HepG2 (cell line): Measurements from ENCODE around the gene PTK7. TPM values are rescaled to one million over a fixed set of nuclear protein-coding genes. Genes with fewer than 3 reads are reported as not detected.
A peak's percentile ranks its signal among the peaks of the same experiment; 100 is the strongest.

Experiments
- ATAC-seq: fragments of 200-7000 bp; cut with Tn5 transposase; 3 replicates; pipeline ENCODE4 v1.9.1; 2020; ENCODE audit warnings: mild to moderate bottlenecking, moderate library complexity
- BruUV-seq: library from RNA; stranded (reverse); fragments of 400-500 nt; replicated peaks from 2 replicates; lab custom pipeline; 2021; lab: Mats Ljungman, UMichigan
- CTCF ChIA-PET: fragments of 300-600 bp; formaldehyde crosslinking; extraction: SDS; loops from one replicate; lab custom pipeline; 2021; ENCODE audit warnings: low total read pairs, inconsistent platforms, low intra/inter-chr PET ratio; lab: Yijun Ruan, JAX
- POLR2A ChIA-PET: fragments of 350-600 bp; sonication (Branson Sonifier 250); formaldehyde crosslinking; loops from one replicate; lab custom pipeline; 2020; ENCODE audit warnings: antibody characterized with exemption, inconsistent platforms; lab: Yijun Ruan, JAX
- DNase-seq: peaks from one replicate; pipeline ENCODE4 v3.0.0-alpha.2; 2015; ENCODE audit warnings: low spot score
- FAIRE-seq: peaks from 3 replicates; lab custom pipeline; 2011; peaks lifted over from hg19 to GRCh38; lab: Jason Lieb, UNC
- H2AFZ ChIP-seq: one replicate; pipeline ENCODE4 v1.6.1; 2011; ENCODE audit warnings: low read length, inconsistent platforms
- H3K27ac ChIP-seq: fragments of 300-600 bp; 3 replicates; pipeline ENCODE4 v1.8.0; 2011; ENCODE audit warnings: mixed run types, mild to moderate bottlenecking, mixed read lengths, low read length, inconsistent platforms; ENCODE audit not compliant: insufficient read depth; ENCODE audit errors: extremely low read length
- H3K27me3 ChIP-seq, 2 experiments: fragments of 200-600 bp in 1 of 2; 2 replicates in 1 of 2; 3 replicates in 1 of 2; pipeline versions ENCODE4 v1.6.0 to v1.8.0; 2011; ENCODE audit warnings: low read length in 2 of 2, mild to moderate bottlenecking in 2 of 2, moderate library complexity in 2 of 2, inconsistent platforms in 1 of 2; ENCODE audit not compliant: insufficient read depth in 2 of 2, control insufficient read depth in 1 of 2
- H3K36me3 ChIP-seq, 2 experiments: fragments of 200-600 bp in 1 of 2; replicated peaks in 1 of 2; 2 replicates in 1 of 2; 3 replicates in 1 of 2; pipeline versions ENCODE4 v1.5.1 to v1.8.0; 2011; ENCODE audit warnings: low read length in 2 of 2, inconsistent platforms in 1 of 2; ENCODE audit not compliant: insufficient read depth in 2 of 2, control insufficient read depth in 1 of 2
- H3K4me1 ChIP-seq: 2 replicates; pipeline ENCODE4 v1.5.1; 2012; ENCODE audit warnings: low read length, inconsistent platforms; ENCODE audit not compliant: insufficient read depth
- H3K4me2 ChIP-seq: 2 replicates; pipeline ENCODE4 v1.6.0; 2011; ENCODE audit warnings: low read depth, low read length, inconsistent platforms
- H3K4me3 ChIP-seq, 3 experiments: fragments of 200-600 bp in 1 of 3; sonication (generic), shearing (Covaris generic) in 1 of 3; replicated peaks in 1 of 3; 2 replicates each; pipeline ENCODE4 v1.5.1; 2011 to 2016; ENCODE audit warnings: low read length in 3 of 3, inconsistent platforms in 2 of 3, low read depth in 2 of 3, mild to moderate bottlenecking in 2 of 3, control low read depth in 1 of 3, mixed read lengths in 1 of 3; ENCODE audit not compliant: insufficient read depth in 1 of 3
- H3K79me2 ChIP-seq: one replicate; pipeline ENCODE4 v1.6.1; 2011; ENCODE audit warnings: low read length, inconsistent platforms; ENCODE audit not compliant: insufficient read depth
- H3K9ac ChIP-seq: 2 replicates; pipeline ENCODE4 v1.6.0; 2011; ENCODE audit warnings: mild to moderate bottlenecking, low read depth, low read length, inconsistent platforms; ENCODE audit not compliant: insufficient read depth
- H3K9me3 ChIP-seq: 2 replicates; pipeline ENCODE4 v1.5.1; 2012; ENCODE audit warnings: mild to moderate bottlenecking, low read length
- H4K20me1 ChIP-seq: 2 replicates; pipeline ENCODE4 v1.6.0; 2011; ENCODE audit warnings: inconsistent platforms, mild to moderate bottlenecking, low read length, moderate library complexity; ENCODE audit not compliant: insufficient read depth
- ETV5 ChIP-seq: IDR thresholded peaks from 2 replicates; pipeline ENCODE4 v1.6.1; 2018; ENCODE audit warnings: missing biosample characterization, missing genetic modification reagents, inconsistent platforms, borderline replicate concordance
- KAT7 ChIP-seq: IDR thresholded peaks from 2 replicates; pipeline ENCODE4 v1.6.1; 2018; ENCODE audit warnings: borderline replicate concordance, missing compliant biosample characterization
- KLF16 ChIP-seq, 2 experiments: sonication (generic) in 1 of 2; formaldehyde crosslinking in 1 of 2; IDR thresholded peaks; 2 replicates each; pipeline versions ENCODE4 v1.6.1 to v1.8.0; 2016 to 2023; ENCODE audit warnings: missing genetic modification reagents in 2 of 2, missing compliant biosample characterization in 1 of 2
- MIER3 ChIP-seq: IDR thresholded peaks from 2 replicates; pipeline ENCODE4 v1.6.1; 2016; ENCODE audit warnings: missing compliant biosample characterization, borderline replicate concordance
- NFYC ChIP-seq: IDR thresholded peaks from 2 replicates; pipeline ENCODE4 v1.6.1; 2016; ENCODE audit warnings: missing genetic modification reagents, missing compliant biosample characterization
- POLR2A ChIP-seq, 2 experiments: IDR thresholded peaks; 2 replicates each; pipeline ENCODE4 v1.6.1; 2011; ENCODE audit warnings: low read depth in 2 of 2, low read length in 2 of 2, mild to moderate bottlenecking in 1 of 2, moderate library complexity in 1 of 2; ENCODE audit not compliant: insufficient read depth in 1 of 2
- RCOR2 ChIP-seq: IDR thresholded peaks from 2 replicates; pipeline ENCODE4 v1.6.1; 2016; ENCODE audit warnings: missing biosample characterization, missing genetic modification reagents
- SIN3A ChIP-seq: IDR thresholded peaks from 2 replicates; pipeline ENCODE4 v1.6.1; 2011; ENCODE audit warnings: low read depth, mild to moderate bottlenecking, control low read depth, low read length, borderline replicate concordance
- SOX13 ChIP-seq, 3 experiments: fragments of 450-650 bp in 1 of 3; sonication (generic) in 1 of 3; formaldehyde crosslinking in 1 of 3; IDR thresholded peaks in 2 of 3; conservative IDR thresholded peaks in 1 of 3; 2 replicates each; pipeline versions ENCODE4 v1.5.0 to v1.6.1; 2016 to 2020; ENCODE audit warnings: antibody characterized with exemption in 1 of 3, mild to moderate bottlenecking in 1 of 3, missing compliant biosample characterization in 1 of 3, missing genetic modification reagents in 1 of 3, moderate library complexity in 1 of 3
- SOX6 ChIP-seq, 2 experiments: fragments of 450-650 bp in 1 of 2; sonication (generic) in 1 of 2; formaldehyde crosslinking in 1 of 2; IDR thresholded peaks; 2 replicates each; pipeline versions ENCODE4 v1.4.0 to v1.6.1; 2017 to 2020; ENCODE audit warnings: antibody characterized with exemption in 1 of 2, mild to moderate bottlenecking in 1 of 2, missing genetic modification reagents in 1 of 2
- SP1 ChIP-seq, 2 experiments: fragments of 450-650 bp in 1 of 2; sonication (generic) in 1 of 2; formaldehyde crosslinking in 1 of 2; IDR thresholded peaks; 2 replicates each; pipeline versions ENCODE4 v1.4.0 to v1.6.1; 2016 to 2020; ENCODE audit warnings: missing genetic modification reagents in 1 of 2
- TAF15 ChIP-seq: fragments of 200-400 bp; formaldehyde crosslinking; IDR thresholded peaks from one replicate; pipeline ENCODE4 v1.6.1; 2018; ENCODE audit warnings: mild to moderate bottlenecking, low read depth, low read length; ENCODE audit not compliant: poor library complexity, severe bottlenecking
- ZBTB8A ChIP-seq: sonication (generic); formaldehyde crosslinking; IDR thresholded peaks from 2 replicates; pipeline ENCODE4 v1.4.0; 2020; ENCODE audit warnings: mild to moderate bottlenecking, low read depth, missing genetic modification reagents, borderline replicate concordance
- ZFX ChIP-seq: sonication (generic); formaldehyde crosslinking; IDR thresholded peaks from 2 replicates; pipeline ENCODE4 v1.4.0; 2020; ENCODE audit warnings: mild to moderate bottlenecking, low read depth, missing genetic modification reagents, moderate library complexity
- ZNF160 ChIP-seq: sonication (generic); formaldehyde crosslinking; IDR thresholded peaks from 2 replicates; pipeline ENCODE4 v1.8.0; 2022; ENCODE audit warnings: mild to moderate bottlenecking, inconsistent platforms, missing genetic modification reagents
- ZNF230 ChIP-seq: sonication (generic); formaldehyde crosslinking; IDR thresholded peaks from 2 replicates; pipeline ENCODE4 v1.4.0; 2020; ENCODE audit warnings: mild to moderate bottlenecking, missing genetic modification reagents
- ZNF3 ChIP-seq: IDR thresholded peaks from 2 replicates; pipeline ENCODE4 v1.7.0; 2017; ENCODE audit warnings: inconsistent platforms
- ZNF333 ChIP-seq: sonication (generic); formaldehyde crosslinking; IDR thresholded peaks from 2 replicates; pipeline ENCODE4 v1.4.0; 2020; ENCODE audit warnings: mild to moderate bottlenecking, missing genetic modification reagents, borderline replicate concordance
- ZNF44 ChIP-seq: sonication (generic); formaldehyde crosslinking; IDR thresholded peaks from 2 replicates; pipeline ENCODE4 v1.5.1; 2020; ENCODE audit warnings: mild to moderate bottlenecking, missing genetic modification reagents
- ZNF616 ChIP-seq: sonication (generic); formaldehyde crosslinking; IDR thresholded peaks from 2 replicates; pipeline ENCODE4 v1.5.0; 2020; ENCODE audit warnings: low read depth, mild to moderate bottlenecking, missing genetic modification reagents
- ZNF772 ChIP-seq: sonication (generic); formaldehyde crosslinking; IDR thresholded peaks from 2 replicates; pipeline ENCODE4 v1.5.0; 2020; ENCODE audit warnings: mild to moderate bottlenecking, missing genetic modification reagents
- ZNF780A ChIP-seq: sonication (generic); formaldehyde crosslinking; IDR thresholded peaks from 2 replicates; pipeline ENCODE4 v1.8.0; 2022; ENCODE audit warnings: mild to moderate bottlenecking, missing genetic modification reagents, moderate library complexity
- ZSCAN20 ChIP-seq: sonication (generic); formaldehyde crosslinking; IDR thresholded peaks from 2 replicates; pipeline ENCODE4 v1.4.0; 2020; ENCODE audit warnings: missing genetic modification reagents, mild to moderate bottlenecking, borderline replicate concordance
- WGBS: methylation state at CpG from one replicate; pipeline ENCODE4 v1.1.6; 2017; ENCODE audit warnings: low lambda C conversion rate; 5-methylcytosine and 5-hydroxymethylcytosine counted together
- in situ Hi-C: cut with HindIII; loops from 2 replicates; pipeline ENCODE4 v1.10.0; 2017; ENCODE audit warnings: low pct_unique_long_range_greater_than_20kb; ENCODE audit not compliant: extremely low pct_ligation_motif_present
- intact Hi-C: fragments of 100-400 bp; cut with micrococcal nuclease; formaldehyde crosslinking; loops from one replicate; pipeline ENCODE4 v1.10.0; 2022; ENCODE audit not compliant: unreplicated experiment
- polyA plus RNA-seq, 8 experiments: library from polyadenylated mRNA; depleted of rRNA in 3 of 8; stranded (reverse) in 7 of 8; unstranded in 1 of 8; fragments of >200 nt; fragmentation: Illumina TruSeq in 4 of 8; extraction: Trizol in 4 of 8; gene quantifications; 2 replicates each; pipeline versions ENCODE4 v1.2.1 to v1.2.3, GENCODE V29; 2011 to 2016; ENCODE audit warnings: low read depth in 4 of 8, missing spikeins in 1 of 8, mixed read lengths in 1 of 8; ENCODE audit not compliant: insufficient read depth in 1 of 8
- total RNA-seq, 5 experiments: library from RNA; depleted of rRNA; stranded (reverse); fragments of >200 nt; fragmentation: Illumina TruSeq; extraction: Trizol; gene quantifications; 2 replicates each; pipeline ENCODE4 v1.2.3, GENCODE V29; 2016; ENCODE audit warnings: low read depth in 1 of 5
- TF ChIP-seq, protein P1 (sequence below): sonication (generic); formaldehyde crosslinking; IDR thresholded peaks from 2 replicates; pipeline ENCODE4 v1.4.0; 2020; ENCODE audit warnings: mild to moderate bottlenecking, missing genetic modification reagents

The PTK7 gene
- total and polyA plus RNA-seq, 2 of the 13 experiments (the other 11 are each of a cell fraction or from before 2014, with no cell fraction given): 98.5 to 99.8 TPM

GRCh38 chr6:43093436-43094289, 17.5 kb downstream of the PTK7 start:
- BruUV-seq: no TSS peak
- Histone ChIP-seq H3K4me2 (peak overlapping the region; percentile 76), H4K20me1 (no peaks in the 10 kb centered on the region), H3K79me2 (peaks cover 84% of the 10 kb centered on the region), H3K4me3 (peak overlapping the region; percentile 24 to 57 (median 40)), H3K4me1 (peaks cover 93% of the 10 kb centered on the region), H3K36me3 (no peaks in the 10 kb centered on the region), H2AFZ (no peak overlapping the region), H3K27me3 (no peaks in the 10 kb centered on the region), H3K9ac (peak overlapping the region; percentile 50), H3K9me3 (no peaks in the 10 kb centered on the region), H3K27ac (peak overlapping the region; percentile 65)
- WGBS: 14% methylated on average over 9 of the region's 9 CpGs
- ATAC-seq (peak; percentile 82), DNase-seq (peak; percentile 93), FAIRE-seq (peak; percentile 90)
- ChIA-PET POLR2A (interaction anchor here (0.6 to 2.1 kb wide), 3 partner anchors 17 to 57 kb away, joined by 4 to 10 read pairs (median 7); partner anchors contain the start of genes KLC4, MRPL2 and PTK7), CTCF (no interaction called here)
- in situ Hi-C loops: no loop called here
- intact Hi-C loops: no loop called here
- TF ChIP-seq ZFX (peak; percentile 52; the same call in 1 of the 2 replicates), TAF15 (no peak), ZNF160 (CRISPR knock-in tag) (no peak), ZBTB8A (CRISPR knock-in tag) (no peak; the same call in 1 of the 2 replicates), ZNF333 (CRISPR knock-in tag) (no peak), ZSCAN20 (0 out of 2 replicates have a peak, but pooled peaks have one; percentile 11), KAT7 (CRISPR knock-in tag) (peak; percentile 22; the same call in 1 of the 2 replicates), SOX6 (IDR thresholded peaks at IDR 0.05) (no peak), SOX6 (CRISPR knock-in tag; IDR thresholded peaks at IDR 0.05) (peak; percentile 61), MIER3 (CRISPR knock-in tag) (no peak), ZNF772 (CRISPR knock-in tag) (peak; percentile 64; the same call in 1 of the 2 replicates), ZNF616 (CRISPR knock-in tag) (0 out of 2 replicates have a peak, but pooled peaks have one; percentile 18), ETV5 (CRISPR knock-in tag) (0 out of 2 replicates have a peak, but pooled peaks have one; percentile 15), KLF16 (CRISPR knock-in tag; IDR thresholded peaks at IDR 0.05) (peak in 1 of 2 experiments; percentile 53; a peak in 1 of 4 replicates), NFYC (CRISPR knock-in tag) (peak; percentile 84), POLR2A (IDR thresholded peaks at IDR 0.05; ENCODE audit: insufficient read depth in 1 of 2, low read depth in 2 of 2, low read length in 2 of 2) (peak; percentile 53 to 75), SP1 (IDR thresholded peaks at IDR 0.05) (no peak), SP1 (CRISPR knock-in tag; IDR thresholded peaks at IDR 0.05) (no peak), SIN3A (peak; percentile 32; the same call in 1 of the 2 replicates), ZNF44 (peak; percentile 30; the same call in 1 of the 2 replicates), SOX13 (IDR thresholded peaks at IDR 0.05) (no peak), SOX13 (CRISPR knock-in tag; conservative IDR thresholded peaks at IDR 0.05 in 1 of 2, IDR thresholded peaks at IDR 0.05 in 1 of 2) (peak in 1 of 2 experiments; percentile 17; a peak in 1 of 4 replicates), ZNF780A (CRISPR knock-in tag) (no peak), ZNF3 (CRISPR knock-in tag) (0 out of 2 replicates have a peak, but pooled peaks have one; percentile 25), RCOR2 (CRISPR knock-in tag) (no peak), ZNF230 (CRISPR knock-in tag) (0 out of 2 replicates have a peak, but pooled peaks have one; percentile 41)
- TF ChIP-seq, protein P1, sequence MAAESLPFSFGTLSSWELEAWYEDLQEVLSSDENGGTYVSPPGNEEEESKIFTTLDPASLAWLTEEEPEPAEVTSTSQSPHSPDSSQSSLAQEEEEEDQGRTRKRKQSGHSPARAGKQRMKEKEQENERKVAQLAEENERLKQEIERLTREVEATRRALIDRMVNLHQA (CRISPR knock-in tag): peak; percentile 83; the same call in 1 of the 2 replicates
